ENCODE measurements around the gene FBXO11.
"Not testable (repeated sequence)": the region's sequence is repeated elsewhere in the genome, so short reads cannot be mapped to it uniquely, and the experiment has no call there.

The FBXO11 gene

GRCh38 chr2:47906157-47907038, at the start of gene FBXO11:
Gene FBXO11, minus strand, starts transcription at chr2:47906498. Its CDS starts 778 bp downstream, at chr2:47905720.
- DNase-seq: peak; percentile 99

- DNase-seq: peak; percentile 19
Measured at GRCh38 chr2:47950340-47951301, 44.3 kb upstream of the FBXO11 start.

GRCh38 chr2:47946593-47946992, 40.3 kb upstream of the FBXO11 start:
- DNase-seq: no peak

- no peak for DNase-seq
Measured at GRCh38 chr2:47945046-47945781, 38.9 kb upstream of the FBXO11 start.

GRCh38 chr2:47941936-47942335, 35.6 kb upstream of the FBXO11 start:
- no peak for DNase-seq

- DNase-seq: no peak
Measured at GRCh38 chr2:47937677-47938076, 31.4 kb upstream of the FBXO11 start.

- no peak for DNase-seq
Measured at GRCh38 chr2:47935071-47935470, 28.8 kb upstream of the FBXO11 start.

- no peak for DNase-seq
Measured at GRCh38 chr2:47918043-47918442, 11.7 kb upstream of the FBXO11 start.

GRCh38 chr2:47917276-47917961, 11.1 kb upstream of the FBXO11 start:
- DNase-seq: no peak

- DNase-seq: no peak
Measured at GRCh38 chr2:47916412-47916811, 10.1 kb upstream of the FBXO11 start.

GRCh38 chr2:47910662-47911061, 4.4 kb upstream of the FBXO11 start:
- DNase-seq: not testable (repeated sequence)

GRCh38 chr2:47908682-47909081, 2.4 kb upstream of the FBXO11 start:
- DNase-seq: no peak

GRCh38 chr2:47907039-47907781, 912 bp upstream of the FBXO11 start:
- peak; percentile 72 for DNase-seq

GRCh38 chr2:47905386-47906156, 727 bp downstream of the FBXO11 start:
- peak; percentile 72 for DNase-seq

GRCh38 chr2:47903781-47904490, 2.4 kb downstream of the FBXO11 start:
- no peak for DNase-seq

- not testable (repeated sequence) for DNase-seq
Measured at GRCh38 chr2:47901892-47902291, 4.4 kb downstream of the FBXO11 start.

GRCh38 chr2:47900857-47901256, 5.4 kb downstream of the FBXO11 start:
- DNase-seq: no peak

GRCh38 chr2:47899915-47900816, 6.1 kb downstream of the FBXO11 start:
- peak; percentile 38 for DNase-seq

Measured in hematopoietic multipotent progenitor cell treated with erythropoietin and hydrocortisone succinate and interleukin-3 and kit ligand, for 4 days (in vitro differentiated cells).